Motor neuron (in vitro differentiated cells): Measurements from ENCODE around the gene ZBTB5. TPM values are rescaled to one million over a fixed set of nuclear protein-coding genes. Genes with fewer than 3 reads are reported as not detected.
"Not testable (repeated sequence)": the region's sequence is repeated elsewhere in the genome, so short reads cannot be mapped to it uniquely, and the experiment has no call there.

Source experiments
- ATAC-seq, 8 experiments: fragments of 200-7000 bp; cut with Tn5 transposase; replicated peaks in 6 of 8; 2 replicates each; pipeline ENCODE4 v1.8.0; 2021; ENCODE audit warnings: mild to moderate bottlenecking in 8 of 8, moderate library complexity in 8 of 8
- H3K27ac ChIP-seq, 2 donors: fragments of 250-450 bp; sonication (Bioruptor Pico); 2 replicates each; pipeline ENCODE4 v1.9.0; 2021; ENCODE audit warnings: antibody characterized with exemption in 2 of 2, mild to moderate bottlenecking in 2 of 2, moderate library complexity in 1 of 2
- H3K4me1 ChIP-seq, 2 donors: fragments of 250-450 bp; sonication (Bioruptor Pico); replicated peaks in 1 of 2; 2 replicates each; pipeline ENCODE4 v1.6.1; 2021; ENCODE audit warnings: antibody characterized with exemption in 2 of 2, mild to moderate bottlenecking in 2 of 2, moderate library complexity in 1 of 2
- H3K4me3 ChIP-seq, 5 donors: fragments of 250-450 bp; sonication (Bioruptor Pico); 2 replicates each; pipeline ENCODE4 v1.9.0; 2021; ENCODE audit warnings: antibody characterized with exemption in 5 of 5, mild to moderate bottlenecking in 5 of 5, moderate library complexity in 4 of 5
- WGBS, 10 experiments: fragments of 450-650 bp; shearing (Covaris generic); methylation state at CpG; one replicate each; pipeline ENCODE4 v1.0.0; 2022; 5-methylcytosine and 5-hydroxymethylcytosine counted together
- in situ Hi-C, 9 experiments: fragments of 400-800 bp; cut with MboI; loops; one replicate each; pipeline ENCODE4 v1.15.0; 2021; ENCODE audit warnings: low sequenced_read_pairs in 9 of 9, low pct_unique_long_range_greater_than_20kb in 2 of 9; ENCODE audit not compliant: unreplicated experiment in 9 of 9
- total RNA-seq, 8 experiments: library from RNA; unstranded; fragments of 300-600 nt; gene quantifications; 2 replicates each; pipeline versions ENCODE4 v1.2.3 to v1.2.4, GENCODE V29; 2022

ZBTB5 gene
- total RNA-seq, 8 experiments from 2014 or later, result 4.6 to 27.0 (median 19.9) TPM

GRCh38 chr9:37438359-37438758 is 26.9 kb downstream of the ZBTB5 start:
- ATAC-seq, result no peak
- no peak overlapping the region for H3K27ac ChIP-seq

DNA sequence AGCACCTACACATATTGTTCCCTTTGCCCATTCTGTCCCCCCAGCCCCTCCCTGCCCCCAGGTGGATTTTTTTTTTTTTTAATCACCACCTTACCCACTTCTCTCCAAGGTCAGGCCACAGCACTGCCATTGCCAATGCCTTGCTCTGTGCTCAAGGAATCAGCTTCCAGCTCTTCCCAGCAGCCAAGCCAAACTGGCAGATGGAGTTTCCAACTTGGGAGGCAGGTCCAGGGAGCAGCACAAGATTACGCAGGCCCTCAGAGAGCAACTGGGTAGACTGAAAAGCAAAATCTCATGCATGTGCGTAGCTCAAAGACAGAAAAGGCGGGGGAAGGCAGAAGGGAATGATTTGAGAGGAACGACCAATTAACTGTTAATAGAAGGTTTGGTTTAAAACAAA is 27.6 kb downstream of the ZBTB5 start:
- 83 to 100% (median 91%) methylated on average over 1 to 4 of the region's 4 CpGs for WGBS, 10 experiments
- Histone ChIP-seq H3K27ac (no peak overlapping the region), H3K4me3 (no peak overlapping the region), H3K4me1 (peaks cover 16 to 21% of the 10 kb centered on the region in 2 donors)
- no peak for ATAC-seq
- in situ Hi-C loops, result no loop called here

More at GRCh38 chr9:37438359-37438758, 26.9 kb downstream of the ZBTB5 start:
- in situ Hi-C loops, result no loop called here
- Histone ChIP-seq H3K4me1 (peaks cover 14 to 15% of the 10 kb centered on the region in 2 donors), H3K4me3 (no peak overlapping the region)
- WGBS, 10 experiments, result 80 to 100% (median 92%) methylated on average over 1 to 3 of the region's 3 CpGs; no CpG with 5 or more reads in 4 of the 10 experiments

GRCh38 chr9:37437010-37437409 is 28.2 kb downstream of the ZBTB5 start:
- Histone ChIP-seq H3K4me1 (peaks cover 16 to 21% of the 10 kb centered on the region in 2 donors), H3K27ac (no peak overlapping the region), H3K4me3 (no peak overlapping the region)
- ATAC-seq, result no peak
- WGBS, 10 experiments, result 80 to 100% (median 95%) methylated on average over 1 to 5 of the region's 6 CpGs; no CpG with 5 or more reads in 3 of the 10 experiments
- in situ Hi-C loops, result no loop called here

GRCh38 chr9:37436540-37436939 is 28.7 kb downstream of the ZBTB5 start:
- Histone ChIP-seq H3K4me1 (peaks cover 16 to 21% of the 10 kb centered on the region in 2 donors), H3K27ac (no peak overlapping the region), H3K4me3 (no peak overlapping the region)
- in situ Hi-C loops, result no loop called here
- ATAC-seq, result no peak
- WGBS, 10 experiments, result 79 to 100% (median 100%) methylated on average over 1 to 5 of the region's 5 CpGs; no CpG with 5 or more reads in 4 of the 10 experiments

DNA sequence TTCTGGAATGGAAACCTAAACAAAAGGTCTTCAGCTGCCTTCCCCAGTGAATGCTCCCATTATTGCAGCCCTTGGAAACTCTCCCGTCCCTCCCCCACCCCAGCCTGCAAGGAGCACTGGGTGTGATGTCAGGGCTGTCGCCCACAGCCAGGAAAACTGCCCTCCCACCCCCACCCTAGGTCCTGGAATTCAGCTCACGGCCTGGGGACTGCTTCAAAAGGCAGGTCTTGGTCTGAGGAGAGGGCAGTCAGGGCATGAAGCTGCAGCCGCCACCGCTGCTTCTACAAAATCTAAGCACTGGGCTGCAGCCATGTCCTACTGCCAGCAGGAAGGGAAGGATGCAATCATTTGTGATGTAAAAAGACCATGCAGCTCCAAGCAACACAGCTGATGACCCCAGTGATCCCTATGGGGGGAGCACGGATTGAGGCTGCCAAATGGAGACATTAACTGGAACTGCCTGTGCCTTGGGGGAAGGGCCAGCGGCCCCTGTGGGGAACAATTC is 31.3 kb downstream of the ZBTB5 start:
- in situ Hi-C loops, result no loop called here
- H3K4me1 ChIP-seq, result peaks cover 20 to 36% of the 10 kb centered on the region in 2 donors
- no peak overlapping the region for H3K4me3 ChIP-seq
- 7 to 58% methylated on average over 3 to 4 of the region's 7 CpGs; no CpG with 5 or more reads in 8 of the 10 experiments for WGBS, 10 experiments
- H3K27ac ChIP-seq, result peak overlapping the region; percentile 53 to 59
- peak in 5 of 8 experiments; percentile 32 to 65 (median 58) for ATAC-seq

- peaks cover 20 to 36% of the 10 kb centered on the region in 2 donors for H3K4me1 ChIP-seq
- H3K4me3 ChIP-seq, result no peak overlapping the region
- ATAC-seq, result no peak
- WGBS, 10 experiments, result 87 to 100% (median 100%) methylated on average over 1 to 4 of the region's 6 CpGs; no CpG with 5 or more reads in 6 of the 10 experiments
- no peak overlapping the region for H3K27ac ChIP-seq
- in situ Hi-C loops, result no loop called here
Observed at GRCh38 chr9:37432020-37432419, 33.2 kb downstream of the ZBTB5 start.

- WGBS, 10 experiments, result 0 to 86% (median 73%) methylated on average over 1 to 7 of the region's 14 CpGs; no CpG with 5 or more reads in 5 of the 10 experiments
- ATAC-seq, result peak; percentile 56 to 86 (median 75)
- in situ Hi-C loops, result no loop called here
- Histone ChIP-seq H3K4me3 (no peak overlapping the region), H3K27ac (peak overlapping the region; percentile 11 to 45), H3K4me1 (peaks cover 20 to 36% of the 10 kb centered on the region in 2 donors)
Observed at GRCh38 chr9:37430841-37431597, 34.2 kb downstream of the ZBTB5 start.

DNA sequence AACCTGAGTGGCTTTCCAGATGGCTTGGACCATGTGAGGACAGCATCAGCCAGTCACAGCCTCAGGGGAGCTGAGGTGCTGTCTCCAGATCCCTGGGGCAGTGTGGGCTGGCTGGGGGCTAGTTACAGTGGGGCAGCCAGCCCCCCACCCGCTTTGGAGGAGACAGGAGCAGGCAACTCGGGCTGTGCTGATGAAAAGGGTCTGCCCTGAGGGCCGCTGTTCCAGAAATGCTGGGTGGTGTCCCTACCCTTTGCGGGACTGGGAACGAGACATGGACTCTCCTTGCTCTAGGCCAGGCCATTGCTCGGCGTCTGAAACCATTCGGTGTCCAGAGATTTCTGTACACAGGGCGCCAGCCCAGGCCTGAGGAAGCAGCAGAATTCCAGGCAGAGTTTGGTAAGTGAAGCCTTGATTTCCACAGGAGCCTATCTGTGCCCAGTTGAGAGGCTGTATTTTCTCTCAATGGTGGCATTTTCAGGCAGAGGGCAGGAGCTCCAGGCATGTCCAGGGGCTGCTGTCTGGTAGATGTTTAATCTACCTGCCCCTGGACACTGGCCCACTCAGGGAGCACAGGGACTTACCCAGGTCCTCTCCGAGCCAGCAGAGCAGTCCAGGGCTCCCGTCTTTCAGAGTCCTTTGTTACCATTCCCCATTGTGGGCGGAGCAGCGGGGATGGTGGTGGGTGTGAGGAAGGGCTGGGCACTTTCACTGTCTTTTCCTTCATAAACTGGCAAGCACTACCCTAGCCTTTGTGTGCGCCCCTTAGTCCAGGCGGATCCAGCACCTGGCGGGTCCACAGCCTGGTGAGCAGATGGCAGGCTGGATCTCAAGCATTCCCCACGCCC is 35.6 kb downstream of the ZBTB5 start:
- no peak for ATAC-seq
- no peak overlapping the region for H3K4me3 ChIP-seq
- 76 to 100% (median 93%) methylated on average over 1 to 12 of the region's 17 CpGs; no CpG with 5 or more reads in 5 of the 10 experiments for WGBS, 10 experiments
- H3K4me1 ChIP-seq, result peaks cover 18 to 34% of the 10 kb centered on the region in 2 donors
- H3K27ac ChIP-seq, result peak overlapping the region in 1 of 2 donors; percentile 45
- in situ Hi-C loops, result no loop called here

- in situ Hi-C loops, result no loop called here
- no peak for ATAC-seq
- H3K4me3 ChIP-seq, result no peak overlapping the region
- WGBS, 10 experiments, result 90 to 100% methylated on average over 2 to 4 of the region's 14 CpGs; no CpG with 5 or more reads in 8 of the 10 experiments
- H3K4me1 ChIP-seq, result peaks cover 15 to 31% of the 10 kb centered on the region in 2 donors
- H3K27ac ChIP-seq, result no peak overlapping the region
Observed at GRCh38 chr9:37428345-37428744, 36.9 kb downstream of the ZBTB5 start.

- H3K4me1 ChIP-seq, result peaks cover 18 to 26% of the 10 kb centered on the region in 2 donors
- WGBS, 10 experiments, result 88 to 100% (median 94%) methylated on average over 3 to 6 of the region's 6 CpGs; no CpG with 5 or more reads in 3 of the 10 experiments
- no peak overlapping the region for H3K27ac ChIP-seq
- no peak for ATAC-seq
- in situ Hi-C loops, result no loop called here
- H3K4me3 ChIP-seq, result no peak overlapping the region
Observed at GRCh38 chr9:37426846-37427245, 38.4 kb downstream of the ZBTB5 start.

GRCh38 chr9:37426431-37426830 is 38.8 kb downstream of the ZBTB5 start:
- whole genome bisulfite sequencing, 10 experiments, result 60 to 100% (median 93%) methylated on average over 1 to 11 of the region's 15 CpGs; no CpG with 5 or more reads in 2 of the 10 experiments
- H3K4me1 ChIP-seq, result peaks cover 22 to 30% of the 10 kb centered on the region in 2 donors
- H3K27ac ChIP-seq, H3K4me3 ChIP-seq, in situ Hi-C loops, ATAC-seq: not testable (repeated sequence)

GRCh38 chr9:37425298-37425752 is 39.9 kb downstream of the ZBTB5 start:
- Histone ChIP-seq H3K4me3 (no peak overlapping the region), H3K27ac (no peak overlapping the region), H3K4me1 (peaks cover 19 to 20% of the 10 kb centered on the region in 2 donors)
- WGBS, 10 experiments, result 50 to 100% (median 79%) methylated on average over 2 to 3 of the region's 11 CpGs; no CpG with 5 or more reads in 6 of the 10 experiments
- in situ Hi-C loops, result no loop called here
- ATAC-seq, result no peak
